Neural progenitor cell (in vitro differentiated cells): ENCODE measurements around the gene PSD.

Experiments
- CTCF ChIP-seq: fragments of 200-600 bp; sonication (generic); IDR thresholded peaks from 2 replicates; pipeline ENCODE4 v1.5.1; 2017; ENCODE audit warnings: antibody characterized with exemption, mild to moderate bottlenecking
- EZH2 ChIP-seq: fragments of 200-600 bp; sonication (generic); IDR thresholded peaks from 2 replicates; pipeline ENCODE4 v1.6.1; 2017; ENCODE audit warnings: antibody characterized with exemption, mild to moderate bottlenecking, moderate library complexity
- EZH2phosphoT487 ChIP-seq: fragments of 200-600 bp; sonication (generic); IDR thresholded peaks from 2 replicates; pipeline ENCODE4 v1.6.1; 2017; ENCODE audit warnings: antibody characterized with exemption

GRCh38 chr10:102444851-102445250 lies 26.3 kb upstream of the PSD start:
- TF ChIP-seq CTCF (no peak), EZH2 (no peak), EZH2phosphoT487 (no peak)
